Thyroid gland (tissue), 4 donors: ENCODE results near the gene MCF2L. TPM values are rescaled to one million over a fixed set of nuclear protein-coding genes. Genes with fewer than 3 reads are reported as not detected.
"Not testable (repeated sequence)": the region's sequence is repeated elsewhere in the genome, so short reads cannot be mapped to it uniquely, and the experiment has no call there.

ENCODE experiments used
- DNase-seq, 2 donors: peaks; one replicate each; pipeline ENCODE4 v3.0.0-alpha.2; 2019
- H3K27ac ChIP-seq, 3 donors: fragments of 200-600 bp; sonication (generic); 1 replicate in 2 of 3; 2 replicates in 1 of 3; pipeline ENCODE4 v1.5.1; 2016 to 2019; ENCODE audit warnings: mild to moderate bottlenecking in 1 of 3, moderate library complexity in 1 of 3
- H3K27me3 ChIP-seq: fragments of 200-600 bp; sonication (generic); one replicate; pipeline ENCODE4 v1.5.1; 2019
- H3K36me3 ChIP-seq, 2 donors: fragments of 200-600 bp; sonication (generic); one replicate each; pipeline ENCODE4 v1.5.1; 2016 to 2019
- H3K4me1 ChIP-seq, 2 donors: fragments of 200-600 bp; sonication (generic); one replicate each; pipeline ENCODE4 v1.5.1; 2017 to 2019
- H3K4me3 ChIP-seq, 3 donors: fragments of 200-600 bp; sonication (generic); replicated peaks in 1 of 3; 1 replicate in 2 of 3; 2 replicates in 1 of 3; pipeline ENCODE4 v1.5.1; 2016; ENCODE audit warnings: mild to moderate bottlenecking in 1 of 3
- H3K9me3 ChIP-seq: fragments of 200-600 bp; sonication (generic); one replicate; pipeline ENCODE4 v1.5.1; 2017
- POLR2A ChIP-seq, 2 donors: fragments of 450-650 bp; IDR thresholded peaks; one replicate each; pipeline ENCODE4 v1.6.1; 2017; ENCODE audit warnings: antibody characterized with exemption in 2 of 2, mild to moderate bottlenecking in 2 of 2, moderate library complexity in 1 of 2
- WGBS, 2 donors: methylation state at CpG; one replicate each; pipeline ENCODE4 v1.1.5; 2017; 5-methylcytosine and 5-hydroxymethylcytosine counted together
- intact Hi-C: fragments of 100-400 bp; cut with DNase I; formaldehyde crosslinking; loops from one replicate; pipeline ENCODE4 v1.15.1; 2023
- total RNA-seq, 4 donors: library from RNA; depleted of rRNA; stranded (reverse); fragments of >200 nt; gene quantifications; one replicate each; pipeline ENCODE4 v1.2.3, GENCODE V29; 2016
- TF ChIP-seq, protein P1 (sequence below), 6 experiments: fragments of 200-600 bp in 3 of 6; fragments of 450-650 bp in 3 of 6; sonication (generic) in 3 of 6; IDR thresholded peaks; one replicate each; pipeline ENCODE4 v1.5.1; 2016 to 2019; ENCODE audit warnings: antibody characterized with exemption in 6 of 6, mild to moderate bottlenecking in 2 of 6, inconsistent platforms in 1 of 6, moderate library complexity in 1 of 6

Gene MCF2L
- total RNA-seq, 4 donors from 2014 or later: 35.6 to 83.4 (median 43.6) TPM

DNA sequence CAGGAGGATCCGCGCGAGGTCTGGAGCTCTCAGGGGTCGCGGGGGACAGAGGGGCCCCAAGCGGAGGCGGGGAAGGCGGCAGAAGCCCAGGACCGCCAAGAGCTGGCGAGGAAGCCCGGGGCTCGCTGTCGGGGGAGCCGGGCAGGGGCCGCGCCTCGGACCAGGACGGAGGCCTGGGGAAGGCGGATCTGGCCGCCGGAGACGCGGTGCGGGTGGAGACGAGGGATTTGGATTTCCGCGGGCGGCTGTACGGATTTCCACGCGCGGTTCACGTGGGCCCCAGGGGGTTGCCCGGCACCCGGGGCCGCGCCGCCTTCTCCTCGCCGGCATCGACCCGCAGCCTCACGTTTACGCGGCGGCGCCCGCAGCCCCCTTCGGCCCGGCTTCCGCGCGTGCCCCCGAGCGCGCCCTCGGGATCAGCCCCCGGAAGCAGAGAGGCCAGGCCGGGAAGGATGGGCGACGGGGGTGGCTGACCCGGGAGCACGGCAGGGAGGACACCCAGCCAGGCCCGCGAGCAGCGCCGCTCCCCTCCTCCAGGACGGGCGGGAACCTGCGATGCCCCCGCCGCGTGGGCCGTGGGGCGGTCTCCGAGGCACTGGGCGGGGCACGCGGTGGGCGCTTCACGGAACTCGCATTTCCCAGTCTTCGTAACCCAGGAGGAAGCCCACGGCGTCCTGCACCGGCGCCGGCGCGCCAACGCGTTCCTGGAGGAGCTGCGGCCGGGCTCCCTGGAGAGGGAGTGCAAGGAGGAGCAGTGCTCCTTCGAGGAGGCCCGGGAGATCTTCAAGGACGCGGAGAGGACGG lies 141.2 kb downstream of the MCF2L start:
- Histone ChIP-seq H3K27ac (no peak overlapping the region), H3K9me3 (no peaks in the 10 kb centered on the region), H3K4me1 (peaks cover 4 to 14% of the 10 kb centered on the region in 2 donors), H3K36me3 (no peaks in the 10 kb centered on the region), H3K4me3 (peak overlapping the region in 1 of 3 donors; percentile 34), H3K27me3 (peaks cover 18% of the 10 kb centered on the region)
- intact Hi-C loops: no loop called here
- WGBS, 2 donors: 0 to 2% methylated on average over 1 to 28 of the region's 99 CpGs
- TF ChIP-seq, protein P1, sequence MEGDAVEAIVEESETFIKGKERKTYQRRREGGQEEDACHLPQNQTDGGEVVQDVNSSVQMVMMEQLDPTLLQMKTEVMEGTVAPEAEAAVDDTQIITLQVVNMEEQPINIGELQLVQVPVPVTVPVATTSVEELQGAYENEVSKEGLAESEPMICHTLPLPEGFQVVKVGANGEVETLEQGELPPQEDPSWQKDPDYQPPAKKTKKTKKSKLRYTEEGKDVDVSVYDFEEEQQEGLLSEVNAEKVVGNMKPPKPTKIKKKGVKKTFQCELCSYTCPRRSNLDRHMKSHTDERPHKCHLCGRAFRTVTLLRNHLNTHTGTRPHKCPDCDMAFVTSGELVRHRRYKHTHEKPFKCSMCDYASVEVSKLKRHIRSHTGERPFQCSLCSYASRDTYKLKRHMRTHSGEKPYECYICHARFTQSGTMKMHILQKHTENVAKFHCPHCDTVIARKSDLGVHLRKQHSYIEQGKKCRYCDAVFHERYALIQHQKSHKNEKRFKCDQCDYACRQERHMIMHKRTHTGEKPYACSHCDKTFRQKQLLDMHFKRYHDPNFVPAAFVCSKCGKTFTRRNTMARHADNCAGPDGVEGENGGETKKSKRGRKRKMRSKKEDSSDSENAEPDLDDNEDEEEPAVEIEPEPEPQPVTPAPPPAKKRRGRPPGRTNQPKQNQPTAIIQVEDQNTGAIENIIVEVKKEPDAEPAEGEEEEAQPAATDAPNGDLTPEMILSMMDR (IDR thresholded peaks at IDR 0.05): no peak
- no peak for TF ChIP-seq POLR2A (IDR thresholded peaks at IDR 0.05)
- DNase-seq: no peak

DNA sequence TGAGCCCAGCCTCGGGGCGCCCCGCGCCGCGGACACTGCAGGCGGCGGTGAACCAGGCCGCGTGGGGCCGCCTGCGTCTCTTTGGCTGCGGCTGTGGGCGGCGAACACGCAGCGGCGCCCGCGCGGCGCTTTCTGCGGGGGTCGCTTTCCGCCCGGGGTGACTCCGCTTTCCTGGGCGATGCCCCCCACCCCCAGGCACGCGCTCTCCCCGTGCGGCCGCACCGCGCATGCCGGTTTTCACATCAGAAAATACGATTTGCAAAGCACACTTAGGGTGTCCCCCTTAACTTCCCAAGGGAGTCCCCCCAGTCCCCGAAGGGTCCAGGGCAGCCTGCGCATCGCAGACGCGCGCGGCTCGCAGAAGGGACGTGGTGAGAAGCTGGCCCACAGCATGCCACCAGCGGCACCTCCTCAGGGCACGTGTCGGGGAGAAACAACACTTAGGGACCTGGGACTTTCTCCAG lies 141.9 kb downstream of the MCF2L start:
- 36 to 57% methylated on average over 9 to 12 of the region's 49 CpGs for WGBS, 2 donors
- no peak for DNase-seq
- intact Hi-C loops: no loop called here

DNA sequence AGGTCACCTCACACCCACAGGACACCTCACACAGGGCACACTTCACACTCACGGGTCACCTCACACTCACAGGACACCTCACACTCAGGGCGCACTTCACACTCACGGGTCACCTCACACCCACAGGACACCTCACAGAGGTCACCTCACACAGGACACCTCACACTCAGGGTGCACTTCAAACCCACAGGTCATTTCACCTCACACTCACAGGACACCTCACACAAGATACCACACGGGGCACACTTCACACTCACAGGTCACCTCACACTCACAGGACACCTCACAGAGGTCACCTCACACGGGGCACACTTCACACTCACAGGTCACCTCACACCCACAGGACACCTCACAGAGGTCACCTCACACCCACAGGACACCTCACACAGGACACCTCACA lies 142.8 kb downstream of the MCF2L start:
- H3K4me3 ChIP-seq, H3K9me3 ChIP-seq, intact Hi-C loops, H3K36me3 ChIP-seq, DNase-seq, H3K27ac ChIP-seq: not testable (repeated sequence)
- H3K4me1 ChIP-seq: peaks cover 4 to 14% of the 10 kb centered on the region in 2 donors
- WGBS, 2 donors: 88 to 91% methylated on average over 5 of the region's 5 CpGs
- H3K27me3 ChIP-seq: peaks cover 18% of the 10 kb centered on the region

More for the DNA sequence above, 141.9 kb downstream of the MCF2L start:
- Histone ChIP-seq H3K27ac (no peak overlapping the region), H3K4me1 (peaks cover 4 to 14% of the 10 kb centered on the region in 2 donors), H3K4me3 (peak overlapping the region in 1 of 3 donors; percentile 34), H3K27me3 (peaks cover 18% of the 10 kb centered on the region), H3K9me3 (no peaks in the 10 kb centered on the region), H3K36me3 (no peaks in the 10 kb centered on the region)
- TF ChIP-seq, protein P1 (IDR thresholded peaks at IDR 0.05): no peak
- TF ChIP-seq POLR2A (IDR thresholded peaks at IDR 0.05): no peak

DNA sequence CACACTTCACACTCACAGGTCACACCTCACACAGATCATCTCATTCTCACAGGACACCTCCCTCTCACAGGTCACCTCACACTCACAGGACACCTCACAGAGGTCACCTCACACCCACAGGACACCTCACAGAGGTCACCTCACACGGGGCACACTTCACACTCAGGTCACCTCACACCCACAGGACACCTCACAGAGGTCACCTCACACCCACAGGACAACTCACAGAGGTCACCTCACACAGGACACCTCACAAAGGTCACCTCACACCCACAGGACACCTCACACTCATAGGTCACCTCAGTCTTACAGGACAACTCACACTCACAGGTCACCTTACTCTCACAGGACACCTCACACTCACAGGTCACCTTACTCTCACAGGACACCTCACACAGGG lies 143.5 kb downstream of the MCF2L start:
- peaks cover 18% of the 10 kb centered on the region for H3K27me3 ChIP-seq

DNA sequence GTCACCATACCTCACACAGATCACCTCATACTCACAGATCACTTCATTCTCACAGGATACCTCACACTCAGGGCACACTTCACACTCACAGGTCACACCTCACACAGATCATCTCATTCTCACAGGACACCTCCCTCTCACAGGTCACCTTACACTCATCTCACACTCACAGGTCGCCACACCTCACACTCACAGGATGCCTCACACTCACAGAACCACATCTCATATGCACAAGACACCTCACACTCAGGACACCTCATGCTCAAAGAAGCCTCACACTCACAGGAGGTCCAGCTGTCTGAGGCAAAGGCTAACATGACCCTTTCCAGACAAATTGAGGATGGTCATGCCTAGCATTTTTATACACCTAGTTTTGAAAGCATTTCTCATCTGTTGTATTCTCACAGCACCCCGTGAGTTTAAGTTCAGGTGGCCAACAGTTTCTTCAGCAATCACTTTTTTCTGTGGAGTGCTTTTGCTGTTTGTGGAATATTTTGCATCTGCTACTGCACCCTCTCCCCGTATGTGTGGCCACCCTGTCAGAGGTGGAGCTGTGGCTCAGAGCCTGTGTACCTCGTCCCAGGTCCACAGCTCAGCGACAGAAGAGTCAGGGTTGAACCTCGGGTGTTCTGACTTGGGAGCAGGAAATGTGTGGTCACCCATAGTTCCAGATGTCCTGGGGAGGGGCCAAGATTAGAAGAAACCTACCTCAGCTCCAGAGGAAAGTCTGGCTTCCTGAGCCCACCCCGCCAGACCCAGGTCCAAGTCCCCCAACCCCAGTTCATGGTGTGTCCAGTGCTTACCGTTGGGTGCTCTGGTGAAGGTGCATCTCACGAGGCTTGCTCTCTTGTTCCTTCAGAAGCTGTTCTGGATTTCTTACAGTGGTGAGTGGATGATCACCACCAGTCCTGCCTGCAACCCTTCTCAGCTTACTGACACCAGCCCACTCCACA lies 144.2 kb downstream of the MCF2L start:
- Histone ChIP-seq H3K9me3 (no peaks in the 10 kb centered on the region), H3K4me3 (no peak overlapping the region), H3K4me1 (peaks cover 4 to 14% of the 10 kb centered on the region in 2 donors), H3K36me3 (no peaks in the 10 kb centered on the region), H3K27me3 (peaks cover 18% of the 10 kb centered on the region), H3K27ac (no peak overlapping the region)
- 80 to 85% methylated on average over 6 to 9 of the region's 9 CpGs for WGBS, 2 donors
- no peak for DNase-seq
- intact Hi-C loops: no loop called here
- no peak for TF ChIP-seq POLR2A (IDR thresholded peaks at IDR 0.05)
- TF ChIP-seq, protein P1 (IDR thresholded peaks at IDR 0.05): no peak

More for the DNA sequence above, 143.5 kb downstream of the MCF2L start:
- intact Hi-C loops, DNase-seq, H3K27ac ChIP-seq, H3K36me3 ChIP-seq, H3K4me3 ChIP-seq, H3K9me3 ChIP-seq: not testable (repeated sequence)
- WGBS, 2 donors: 78 to 83% methylated on average over 1 of the region's 1 CpG
- H3K4me1 ChIP-seq: peaks cover 4 to 14% of the 10 kb centered on the region in 2 donors
